GM21717 (cell line): ENCODE data around the gene PADI1.

Experiments used
- ATAC-seq: cut with Tn5 transposase; IDR thresholded peaks from one replicate; pipeline ENCODE4 v1.9.1; 2021; ENCODE audit warnings: mild to moderate bottlenecking, moderate library complexity; ENCODE audit not compliant: unreplicated experiment

Gene PADI1

DNA sequence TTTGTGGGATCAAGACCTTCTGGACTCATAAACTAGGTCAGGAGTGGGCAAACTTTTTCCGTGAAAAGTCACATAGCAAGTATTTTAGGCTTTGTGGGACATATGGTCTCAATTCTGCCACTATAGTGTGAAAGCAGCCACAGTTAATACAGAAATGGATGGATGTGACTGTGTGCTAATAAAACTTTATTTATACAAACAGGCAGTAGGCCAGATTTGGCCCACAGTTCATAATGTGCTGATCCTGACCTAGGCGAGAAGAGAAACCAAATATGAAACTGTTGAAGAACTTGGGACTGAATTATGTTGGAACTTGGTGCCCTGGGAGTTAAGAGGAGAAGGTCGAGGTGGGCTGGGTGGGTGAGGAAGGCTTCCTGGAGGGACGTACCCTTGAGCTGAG lies 61.0 kb downstream of the PADI1 start:
- ATAC-seq = no peak

DNA sequence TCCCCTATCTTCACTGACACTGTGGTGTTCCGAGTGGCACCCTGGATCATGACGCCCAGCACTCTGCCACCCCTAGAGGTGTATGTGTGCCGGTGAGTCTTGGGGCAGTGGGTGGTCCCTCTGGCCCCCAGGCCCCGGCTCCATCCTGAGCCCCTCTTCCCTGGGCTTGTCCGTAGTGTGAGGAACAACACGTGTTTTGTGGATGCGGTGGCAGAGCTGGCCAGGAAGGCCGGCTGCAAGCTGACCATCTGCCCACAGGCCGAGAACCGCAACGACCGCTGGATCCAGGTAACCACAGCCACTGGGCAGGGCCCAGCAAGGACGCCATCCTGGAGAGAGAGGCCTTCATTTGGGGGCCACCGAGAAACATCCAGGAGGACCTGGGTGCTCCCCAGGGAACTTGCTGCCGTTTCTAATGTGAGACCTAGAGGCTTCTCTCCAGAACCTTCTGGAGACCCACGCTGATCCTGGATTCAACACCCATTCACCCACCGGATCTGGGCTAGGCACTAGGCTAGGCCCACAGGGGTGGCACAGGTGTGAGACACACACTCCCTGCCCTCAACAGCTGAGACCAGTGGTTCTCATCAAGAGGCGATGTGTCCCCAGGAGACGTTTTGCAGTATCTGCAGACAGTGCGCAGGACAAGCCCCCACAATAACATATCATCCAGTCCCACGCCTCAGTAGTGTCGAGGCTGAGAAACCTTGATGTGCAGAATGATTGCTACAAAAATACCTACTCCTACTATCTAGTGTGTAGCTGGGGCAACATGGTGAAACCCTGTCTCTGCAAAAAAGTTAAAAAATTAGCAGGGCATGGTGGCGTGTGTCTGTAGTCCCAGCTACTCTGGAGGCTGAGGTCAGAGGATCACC lies 66.2 kb downstream of the PADI1 start:
- ATAC-seq = no peak

DNA sequence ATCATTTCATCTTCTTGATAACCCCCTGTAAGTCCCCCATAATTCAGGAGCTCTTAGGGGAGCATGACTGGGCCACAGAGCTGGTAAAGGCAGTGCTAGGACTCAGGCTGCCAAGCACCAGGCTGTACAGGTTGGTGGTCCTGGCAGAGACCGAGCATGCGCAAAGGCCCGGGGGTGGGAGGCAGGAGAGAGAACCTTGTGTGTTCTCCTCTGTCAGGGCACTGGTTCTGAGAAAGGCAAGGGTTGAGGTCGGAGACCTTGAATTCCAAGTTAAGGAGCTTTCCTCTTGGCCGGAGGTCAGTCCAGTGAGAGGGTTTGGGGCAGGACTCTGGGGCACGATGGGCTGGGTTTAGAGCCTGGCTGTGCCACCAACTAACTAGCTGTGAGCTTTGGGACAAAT lies 67.1 kb downstream of the PADI1 start:
- no peak for ATAC-seq

DNA sequence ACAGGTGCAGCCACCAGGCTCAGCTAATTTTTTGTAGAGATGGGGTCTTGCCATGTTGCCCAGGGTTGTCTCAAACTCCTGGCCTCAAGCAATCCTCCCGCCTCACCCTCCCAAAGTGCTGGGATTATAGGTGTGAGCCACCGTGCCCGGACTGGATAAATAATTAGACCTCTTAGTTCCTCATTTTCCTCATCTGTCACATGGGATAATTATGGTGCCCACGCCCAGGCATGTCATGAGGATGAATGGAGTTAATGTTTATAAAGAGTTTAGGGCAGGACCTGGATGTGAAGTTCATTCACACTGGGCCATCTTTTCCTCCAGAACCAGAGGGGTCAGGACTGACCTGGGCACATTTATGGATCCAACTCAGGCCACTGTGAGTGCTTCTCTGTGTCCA lies 67.7 kb downstream of the PADI1 start:
- no peak for ATAC-seq

DNA sequence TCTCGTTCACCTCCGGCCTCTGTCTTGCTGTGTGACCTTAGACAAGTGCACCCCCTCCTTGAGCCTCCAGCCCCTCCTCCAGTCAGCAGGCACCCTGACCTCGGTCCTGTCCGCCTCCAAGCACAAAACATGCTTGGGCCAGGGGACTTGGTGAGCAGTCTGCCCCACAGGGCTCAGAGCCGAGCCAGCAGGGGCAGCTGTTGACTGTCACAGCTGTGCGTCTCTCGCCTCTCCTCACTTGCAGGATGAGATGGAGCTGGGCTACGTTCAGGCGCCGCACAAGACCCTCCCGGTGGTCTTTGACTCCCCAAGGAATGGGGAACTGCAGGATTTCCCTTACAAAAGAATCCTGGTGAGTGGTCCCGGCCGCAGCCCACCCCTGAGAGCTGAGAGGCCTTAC lies 68.2 kb downstream of the PADI1 start:
- no peak for ATAC-seq

DNA sequence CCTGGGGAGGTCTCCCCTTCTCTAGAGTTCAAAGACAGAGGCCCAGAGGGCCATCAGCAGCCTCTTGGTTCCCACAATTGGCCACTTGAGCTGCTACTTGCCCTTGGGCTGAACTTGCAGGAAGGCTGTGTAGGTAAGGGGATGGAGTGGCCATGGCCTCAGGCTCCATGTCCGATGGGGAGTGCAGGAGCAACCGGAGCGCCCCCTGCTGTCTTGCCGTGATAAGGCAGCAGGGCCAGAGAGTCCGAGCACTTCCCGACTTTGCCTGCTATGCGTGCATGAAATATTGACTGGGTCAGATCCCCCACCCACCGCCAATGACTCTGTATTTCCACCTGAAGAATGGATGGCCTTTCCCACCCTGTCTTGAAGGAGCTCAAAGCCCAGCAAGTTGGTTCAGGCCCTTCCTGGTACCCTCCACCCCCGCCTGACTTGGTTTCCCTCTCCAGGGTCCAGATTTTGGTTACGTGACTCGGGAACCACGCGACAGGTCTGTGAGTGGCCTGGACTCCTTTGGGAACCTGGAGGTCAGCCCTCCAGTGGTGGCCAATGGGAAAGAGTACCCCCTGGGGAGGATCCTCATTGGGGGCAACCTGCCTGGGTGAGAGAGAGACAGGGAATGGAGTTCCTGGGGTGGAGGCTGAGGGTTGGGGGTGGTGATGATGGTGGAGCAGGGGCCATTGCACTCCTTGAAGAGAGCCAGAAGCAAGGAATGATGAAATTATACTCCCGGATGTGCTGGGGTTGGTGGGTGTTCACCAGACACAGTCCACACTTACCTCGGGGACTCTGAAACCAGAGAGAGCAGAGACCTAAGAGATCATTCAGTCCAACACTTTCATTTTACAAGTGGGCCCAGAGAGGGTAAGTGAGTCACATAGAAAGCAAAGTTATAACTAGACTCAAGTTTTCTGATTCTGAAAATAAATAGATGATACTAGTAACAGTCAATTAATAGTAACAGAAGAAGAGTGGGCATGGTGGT lies 69.5 kb downstream of the PADI1 start:
- peak; percentile 75 for ATAC-seq

DNA sequence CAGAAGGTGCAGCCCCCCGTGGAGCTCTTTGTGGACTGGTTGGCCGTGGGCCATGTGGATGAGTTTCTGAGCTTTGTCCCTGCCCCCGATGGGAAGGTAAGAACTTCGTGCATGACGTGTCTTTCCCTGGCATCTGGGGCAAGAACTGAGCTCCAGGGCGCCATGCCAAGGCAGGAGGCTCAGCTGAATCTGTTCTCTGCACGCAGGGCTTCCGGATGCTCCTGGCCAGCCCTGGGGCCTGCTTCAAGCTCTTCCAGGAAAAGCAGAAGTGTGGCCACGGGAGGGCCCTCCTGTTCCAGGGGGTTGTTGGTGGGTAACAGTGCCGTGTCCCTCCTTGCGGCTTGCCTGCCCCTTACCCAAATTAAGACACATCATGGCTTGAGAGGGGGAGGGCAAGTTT lies 71.6 kb downstream of the PADI1 start:
- no peak for ATAC-seq

DNA sequence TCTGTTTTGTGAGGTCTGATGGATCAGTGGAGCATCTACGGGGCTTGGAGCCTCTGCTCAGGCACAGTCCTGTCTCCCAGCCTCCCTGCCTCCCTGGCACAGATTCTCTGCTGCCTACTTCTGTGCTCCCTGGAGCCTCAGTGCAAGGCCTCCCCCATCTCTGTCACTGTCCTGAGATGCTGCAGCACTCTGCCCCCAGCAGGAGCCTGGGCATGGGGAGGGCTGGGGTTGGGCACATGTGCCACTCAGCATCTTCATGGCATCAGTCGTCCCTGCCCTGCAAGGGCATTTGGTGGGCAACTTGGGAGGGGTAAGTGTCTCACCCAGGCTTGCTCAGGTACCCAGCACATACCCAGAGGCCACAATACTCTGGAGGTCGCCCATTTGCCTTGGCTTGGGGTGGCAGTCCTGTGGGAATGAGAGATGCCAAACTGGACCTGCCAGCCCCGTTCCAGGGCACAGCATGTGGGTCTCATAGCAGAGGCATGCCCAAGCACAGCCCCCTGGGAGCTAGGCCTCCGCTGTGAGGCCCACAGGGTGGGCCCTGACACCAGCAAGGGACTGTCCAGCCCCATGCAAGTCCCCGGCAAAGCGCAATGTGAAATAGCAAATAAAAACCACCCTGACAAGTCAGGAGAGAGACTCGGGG lies 72.7 kb downstream of the PADI1 start:
- no peak for ATAC-seq

DNA sequence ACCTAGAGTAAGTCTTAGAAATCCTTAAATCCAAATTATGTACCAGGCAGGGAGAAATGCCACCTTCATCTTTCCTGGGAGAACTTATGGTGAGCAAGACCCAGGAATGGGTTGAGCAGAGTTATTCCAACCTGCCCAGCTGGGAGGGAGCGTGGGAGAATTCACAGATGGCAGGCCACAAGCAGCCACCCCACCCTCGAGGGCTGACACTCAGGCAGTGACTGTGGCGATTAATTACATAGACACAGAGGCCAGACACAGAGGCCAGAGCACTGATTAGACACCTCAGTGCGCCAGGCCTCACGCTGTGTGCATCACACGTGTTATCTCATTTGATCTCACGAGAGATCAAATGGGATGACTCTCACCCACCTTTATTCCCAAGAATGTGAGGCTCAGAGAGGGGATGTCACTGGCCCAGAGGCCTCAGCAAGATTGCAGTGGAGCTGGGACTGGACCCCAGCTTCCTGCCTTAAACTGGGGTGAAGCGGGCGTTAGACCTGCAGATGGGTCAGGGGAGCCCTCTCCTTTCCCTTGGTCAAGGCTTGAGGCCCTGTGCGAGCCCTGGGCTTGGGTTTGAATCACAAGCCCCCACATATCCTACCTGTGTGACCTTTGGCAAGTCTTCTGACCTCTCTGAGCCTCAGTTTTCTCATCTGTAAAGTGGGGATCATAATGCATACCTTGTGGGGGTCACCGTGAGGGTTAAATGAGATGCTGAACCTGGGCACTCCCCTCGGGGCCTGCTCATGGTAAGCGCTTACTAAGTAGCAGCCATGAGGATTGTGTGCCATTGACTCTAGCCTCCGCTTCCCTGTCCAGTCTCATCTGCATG lies 74.3 kb downstream of the PADI1 start:
- ATAC-seq = no peak

DNA sequence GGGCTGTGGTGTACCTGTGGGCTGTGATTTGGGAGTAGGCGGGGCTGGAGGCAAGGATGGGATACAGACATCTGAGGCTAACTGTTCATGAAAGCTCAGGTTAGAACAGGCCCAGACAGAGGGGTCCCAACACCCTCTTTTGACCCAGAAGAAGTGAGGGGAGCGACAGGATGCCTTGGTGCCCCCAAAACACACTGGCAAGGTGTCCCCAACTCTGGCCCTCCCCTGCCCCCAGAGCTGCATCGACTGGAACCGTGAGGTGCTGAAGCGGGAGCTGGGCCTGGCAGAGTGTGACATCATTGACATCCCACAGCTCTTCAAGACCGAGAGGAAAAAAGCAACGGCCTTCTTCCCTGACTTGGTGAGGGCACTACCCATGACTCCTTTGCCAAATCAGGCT lies 75.5 kb downstream of the PADI1 start:
- ATAC-seq = no peak

DNA sequence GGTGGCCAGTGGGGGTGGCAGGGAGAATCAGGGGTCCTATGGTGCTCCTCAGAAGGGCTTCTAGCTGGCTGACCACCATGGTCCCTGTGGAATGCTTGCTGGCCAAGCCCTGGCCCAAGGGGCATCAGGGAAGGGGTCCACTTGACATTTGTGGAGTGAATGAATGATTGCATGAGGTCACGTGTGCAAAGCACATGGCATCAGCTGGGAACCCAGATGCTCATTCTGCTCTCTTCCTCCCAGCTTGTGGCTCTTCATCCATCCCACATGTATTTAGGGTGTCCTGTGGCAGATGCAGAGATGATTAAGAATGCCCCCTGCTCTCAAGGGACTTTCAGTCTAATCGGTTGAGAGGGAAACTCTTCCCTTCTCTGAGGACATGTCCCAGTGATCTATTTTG lies 76.0 kb downstream of the PADI1 start:
- ATAC-seq = no peak

DNA sequence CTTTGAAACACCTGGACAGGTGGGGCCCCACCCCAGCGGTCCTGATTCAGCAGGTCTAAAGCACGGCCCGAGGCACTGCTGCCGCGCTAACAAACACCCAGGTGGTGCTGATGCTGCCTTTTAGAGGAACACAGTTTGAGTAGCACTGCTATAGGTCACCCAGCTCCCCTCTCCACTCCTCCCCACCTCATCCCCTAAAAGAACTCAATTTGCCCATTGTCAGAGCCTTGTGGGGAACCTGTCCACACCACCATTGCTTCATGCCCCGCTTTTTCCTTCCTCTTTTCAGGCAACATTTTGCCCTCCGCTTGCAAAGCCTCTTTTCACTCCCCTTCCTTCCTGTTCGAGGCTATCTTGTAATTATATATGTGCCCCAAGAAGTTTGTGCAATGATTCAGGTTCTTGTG lies 76.8 kb downstream of the PADI1 start:
- no peak for ATAC-seq

DNA sequence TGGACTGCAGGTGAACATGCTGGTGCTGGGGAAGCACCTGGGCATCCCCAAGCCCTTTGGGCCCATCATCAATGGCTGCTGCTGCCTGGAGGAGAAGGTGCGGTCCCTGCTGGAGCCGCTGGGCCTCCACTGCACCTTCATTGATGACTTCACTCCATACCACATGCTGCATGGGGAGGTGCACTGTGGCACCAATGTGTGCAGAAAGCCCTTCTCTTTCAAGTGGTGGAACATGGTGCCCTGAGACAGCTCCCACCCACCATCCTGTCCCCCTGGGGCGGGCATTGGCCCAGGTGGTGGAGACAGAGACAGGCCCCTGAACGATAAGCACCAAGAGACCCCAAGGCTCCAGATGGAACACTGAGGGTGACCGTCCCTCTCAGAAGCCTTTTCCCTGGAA lies 77.9 kb downstream of the PADI1 start:
- no peak for ATAC-seq

DNA sequence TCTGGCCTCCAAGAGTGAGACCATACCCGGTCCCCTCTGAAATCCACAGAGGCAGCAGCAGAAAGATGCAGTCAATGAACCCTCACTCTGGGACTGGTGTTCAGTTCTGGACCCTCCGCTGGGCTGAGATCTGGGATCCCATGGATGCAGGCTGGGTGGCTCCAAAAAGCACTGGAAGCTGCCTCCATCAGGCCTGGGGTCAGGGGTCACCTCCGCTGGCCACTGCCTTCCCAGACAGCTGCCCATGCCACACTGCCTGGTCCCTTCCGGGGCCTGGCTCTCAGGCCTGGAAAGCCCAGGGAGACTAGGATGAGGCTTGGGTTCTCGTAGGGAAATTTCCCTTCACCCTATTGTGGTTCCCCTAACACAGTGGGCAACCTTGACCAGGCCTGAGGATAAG lies 81.7 kb downstream of the PADI1 start:
- ATAC-seq = no peak

DNA sequence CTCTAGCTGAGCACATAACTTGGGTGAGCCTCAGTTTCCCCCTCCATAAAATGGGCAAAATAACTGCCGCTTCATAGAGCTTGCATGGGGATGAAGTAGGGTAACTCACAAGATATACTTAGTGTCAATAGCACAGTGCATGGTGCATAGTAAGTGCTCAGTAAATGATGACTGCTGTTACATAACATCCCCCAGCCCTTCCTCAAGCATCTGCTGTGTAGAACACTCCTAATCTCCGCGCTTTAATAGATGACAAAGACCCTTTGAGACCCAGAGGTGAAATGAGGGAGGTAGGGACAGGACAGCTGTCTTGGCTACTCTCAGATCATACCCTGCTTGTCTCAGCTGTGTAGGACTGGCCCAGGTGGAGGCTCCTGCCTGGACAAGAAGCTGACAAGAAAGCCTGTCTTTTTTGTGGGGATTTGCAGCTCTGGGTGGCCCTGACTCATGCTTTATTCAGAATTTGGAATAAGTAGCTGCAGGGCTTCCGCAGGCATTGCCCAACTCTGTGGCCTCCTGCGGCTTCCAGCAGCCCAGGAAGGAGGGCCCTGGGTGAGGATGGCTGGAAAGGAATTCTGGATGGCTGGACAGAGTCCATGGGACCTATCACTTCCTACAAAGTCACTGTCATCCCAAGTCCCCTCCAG lies 82.3 kb downstream of the PADI1 start:
- ATAC-seq = no peak

DNA sequence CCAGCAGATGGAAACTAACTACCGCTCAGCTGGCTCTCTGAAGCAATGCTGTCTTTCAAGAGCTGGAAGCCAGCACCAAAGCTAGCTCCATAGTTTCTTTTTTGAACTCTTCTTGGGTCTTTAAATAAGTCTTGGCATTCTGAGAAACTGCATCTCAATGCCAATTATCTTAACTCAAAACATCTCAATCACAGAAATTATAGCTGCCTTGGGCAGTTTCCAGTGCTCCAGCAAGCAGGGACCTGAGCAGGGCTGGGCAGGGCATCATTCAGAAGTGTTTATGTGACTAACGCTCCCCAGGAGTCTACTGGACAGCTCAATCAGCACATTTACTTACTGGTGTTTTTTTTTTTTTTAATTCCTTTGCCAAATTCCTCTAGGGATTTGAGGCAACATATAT lies 84.8 kb downstream of the PADI1 start:
- no peak for ATAC-seq

DNA sequence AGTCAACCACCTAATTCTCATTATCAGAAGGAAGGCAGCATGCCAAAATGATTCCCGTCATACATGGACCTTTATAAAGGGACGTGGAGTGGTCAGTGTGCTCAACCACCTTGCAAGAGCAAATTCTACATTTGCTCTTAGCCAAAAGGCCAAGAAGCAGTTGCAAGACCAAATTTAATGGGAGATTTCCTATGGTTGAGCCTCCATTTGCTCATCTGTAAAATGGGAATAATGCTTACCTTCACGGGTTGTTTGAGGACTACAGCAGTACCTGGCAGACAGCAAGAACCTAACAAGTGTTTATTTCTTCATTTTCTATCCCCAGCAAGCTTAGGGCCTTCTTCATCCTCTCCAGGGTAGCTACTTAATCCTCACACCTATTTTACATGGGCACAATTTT lies 85.6 kb downstream of the PADI1 start:
- ATAC-seq = no peak

DNA sequence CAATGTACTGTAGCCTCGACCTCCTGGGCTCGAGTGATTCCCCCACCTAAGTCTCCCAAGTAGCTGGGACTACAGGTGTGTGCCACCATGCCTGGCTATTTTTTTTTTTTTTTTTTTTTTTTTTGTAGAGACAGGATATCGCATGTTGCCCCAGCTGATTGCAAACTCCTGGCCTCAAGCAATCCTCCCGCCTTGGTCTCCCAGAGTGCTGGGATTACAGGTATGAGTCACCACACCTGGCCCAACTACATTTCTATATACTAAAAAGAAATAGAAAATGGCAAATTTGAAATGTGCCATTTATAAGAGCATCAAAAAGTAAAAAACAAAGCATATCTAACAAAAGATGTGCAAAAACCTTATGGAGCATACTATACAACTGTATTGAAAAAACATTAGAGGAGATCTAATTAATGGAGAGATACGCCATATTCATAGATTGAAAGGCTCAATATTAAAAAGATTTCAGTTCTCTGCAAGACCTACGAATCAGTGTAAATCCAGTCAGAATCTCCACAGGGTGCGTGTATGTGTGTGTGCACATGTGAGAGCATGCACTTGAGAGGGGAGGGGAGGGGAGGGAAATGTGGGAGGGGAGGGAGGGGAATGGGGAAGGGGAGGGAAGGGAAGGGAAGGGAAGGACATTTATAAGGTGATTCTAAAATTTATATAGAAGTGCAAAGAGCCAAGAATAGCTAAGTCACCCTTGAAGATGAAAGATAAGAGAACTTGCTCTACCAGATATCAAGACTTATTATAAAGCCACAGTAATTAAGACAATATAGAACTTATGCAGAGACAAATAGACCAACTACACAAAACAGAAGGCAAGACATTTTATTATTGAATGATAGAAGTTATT lies 87.6 kb downstream of the PADI1 start:
- ATAC-seq = no peak
